HEK293 (cell line): ENCODE measurements around the gene HTT.

Experiments
- CTCF ChIA-PET: fragments of 350-600 bp; formaldehyde crosslinking; extraction: SDS; loops from one replicate; lab custom pipeline; 2021; ENCODE audit warnings: antibody characterized with exemption; lab: Yijun Ruan, JAX
- POLR2A ChIA-PET: fragments of 300-600 bp; formaldehyde crosslinking; extraction: SDS; loops from one replicate; lab custom pipeline; 2020; ENCODE audit warnings: antibody characterized with exemption, inconsistent platforms; lab: Yijun Ruan, JAX
- H3K27ac ChIP-seq: fragments of 200-500 bp; sonication (Bioruptor generic); 2 replicates; pipeline ENCODE4 v1.5.1; 2014; ENCODE audit warnings: low read depth, low read length, control low read depth, inconsistent platforms; ENCODE audit errors: extremely low read depth
- H3K36me3 ChIP-seq, 2 experiments: fragments of 200-500 bp in 1 of 2; sonication (Bioruptor generic) in 1 of 2; 1 replicate in 1 of 2; 2 replicates in 1 of 2; pipeline ENCODE4 v1.5.1; 2014 to 2017; ENCODE audit warnings: inconsistent platforms in 2 of 2, low read length in 2 of 2; ENCODE audit not compliant: control insufficient read depth in 2 of 2, insufficient read depth in 1 of 2
- H3K4me1 ChIP-seq: fragments of 200-500 bp; sonication (Bioruptor generic); 2 replicates; pipeline ENCODE4 v1.5.1; 2014; ENCODE audit warnings: mild to moderate bottlenecking, low read length, inconsistent platforms; ENCODE audit not compliant: control insufficient read depth, insufficient read depth
- H3K4me3 ChIP-seq: 2 replicates; pipeline ENCODE4 v1.5.1; 2011; ENCODE audit warnings: low read depth, mild to moderate bottlenecking, control low read depth, low read length, moderate library complexity
- H3K9me3 ChIP-seq: fragments of 200-500 bp; sonication (Bioruptor generic); 2 replicates; pipeline ENCODE4 v1.5.1; 2014; ENCODE audit warnings: low read depth, low read length, inconsistent platforms; ENCODE audit not compliant: control insufficient read depth, insufficient read depth
- BCL6B ChIP-seq: fragments of 450-650 bp; formaldehyde crosslinking; IDR thresholded peaks from 2 replicates; pipeline ENCODE4 v1.5.1; 2017; ENCODE audit warnings: missing biosample characterization, missing genetic modification characterization
- EGR2 ChIP-seq: fragments of 450-650 bp; formaldehyde crosslinking; IDR thresholded peaks from 2 replicates; pipeline ENCODE4 v1.5.1; 2016; ENCODE audit warnings: low read depth, missing biosample characterization, missing genetic modification characterization
- GLI4 ChIP-seq: fragments of 450-650 bp; formaldehyde crosslinking; IDR thresholded peaks from 2 replicates; pipeline ENCODE4 v1.5.1; 2016; ENCODE audit warnings: missing biosample characterization, missing genetic modification characterization
- HOXA7 ChIP-seq: sonication (generic); formaldehyde crosslinking; IDR thresholded peaks from 2 replicates; pipeline ENCODE4 v1.8.1; 2022; ENCODE audit warnings: missing genetic modification reagents, borderline replicate concordance
- KLF17 ChIP-seq: fragments of 450-650 bp; formaldehyde crosslinking; IDR thresholded peaks from 2 replicates; pipeline ENCODE4 v1.5.1; 2016; ENCODE audit warnings: missing biosample characterization, missing genetic modification characterization
- ZBTB17 ChIP-seq: fragments of 450-650 bp; formaldehyde crosslinking; IDR thresholded peaks from 2 replicates; pipeline ENCODE4 v1.5.1; 2016; ENCODE audit warnings: missing biosample characterization, missing genetic modification characterization
- ZNF223 ChIP-seq: fragments of 450-650 bp; formaldehyde crosslinking; IDR thresholded peaks from 2 replicates; pipeline ENCODE4 v1.5.1; 2016; ENCODE audit warnings: missing biosample characterization, missing genetic modification characterization
- ZNF23 ChIP-seq: fragments of 450-650 bp; formaldehyde crosslinking; IDR thresholded peaks from 2 replicates; pipeline ENCODE4 v1.5.1; 2016; ENCODE audit warnings: missing biosample characterization, missing genetic modification characterization, borderline replicate concordance
- ZNF324 ChIP-seq: fragments of 450-650 bp; formaldehyde crosslinking; IDR thresholded peaks from 2 replicates; pipeline ENCODE4 v1.5.1; 2016; ENCODE audit warnings: missing biosample characterization, missing genetic modification characterization
- ZNF513 ChIP-seq: fragments of 450-650 bp; IDR thresholded peaks from 2 replicates; pipeline ENCODE4 v1.5.1; 2018; ENCODE audit warnings: missing biosample characterization, missing genetic modification characterization
- ZNF585B ChIP-seq: fragments of 450-650 bp; formaldehyde crosslinking; IDR thresholded peaks from 2 replicates; pipeline ENCODE4 v1.5.1; 2016; ENCODE audit warnings: missing biosample characterization, missing genetic modification characterization
- ZNF76 ChIP-seq: fragments of 450-650 bp; formaldehyde crosslinking; IDR thresholded peaks from 2 replicates; pipeline ENCODE4; 2016; ENCODE audit warnings: low read depth, missing biosample characterization, missing genetic modification characterization, borderline replicate concordance
- ZNF830 ChIP-seq: fragments of 450-650 bp; IDR thresholded peaks from 2 replicates; pipeline ENCODE4 v1.5.0; 2018; ENCODE audit warnings: missing biosample characterization, missing genetic modification characterization, low read depth, mild to moderate bottlenecking, moderate library complexity
- TF ChIP-seq, protein P1 (sequence below): fragments of 450-650 bp; formaldehyde crosslinking; IDR thresholded peaks from 2 replicates; pipeline ENCODE4 v1.5.1; 2017; ENCODE audit warnings: missing biosample characterization, missing genetic modification characterization
- TF ChIP-seq, protein P2 (sequence below): fragments of 450-650 bp; formaldehyde crosslinking; IDR thresholded peaks from 2 replicates; pipeline ENCODE4 v1.5.1; 2017; ENCODE audit warnings: missing biosample characterization, missing genetic modification characterization
- TF ChIP-seq, protein P3 (sequence below): fragments of 450-650 bp; formaldehyde crosslinking; IDR thresholded peaks from 2 replicates; pipeline ENCODE4 v1.5.1; 2016; ENCODE audit warnings: missing biosample characterization, missing genetic modification characterization
- TF ChIP-seq, protein P4 (sequence below): fragments of 450-650 bp; formaldehyde crosslinking; IDR thresholded peaks from 2 replicates; pipeline ENCODE4 v1.5.1; 2016; ENCODE audit warnings: missing biosample characterization, missing genetic modification characterization

Gene HTT

GRCh38 chr4:3266076-3266475 is 191.6 kb downstream of the HTT start:
- Histone ChIP-seq H3K4me1 (no peaks in the 10 kb centered on the region), H3K4me3 (no peak overlapping the region), H3K36me3 (no peaks in the 10 kb centered on the region), H3K9me3 (no peaks in the 10 kb centered on the region), H3K27ac (no peak overlapping the region)
- TF ChIP-seq BCL6B (tag by site-specific recombination) (no peak), GLI4 (tag by site-specific recombination) (no peak)
- TF ChIP-seq, protein P1, sequence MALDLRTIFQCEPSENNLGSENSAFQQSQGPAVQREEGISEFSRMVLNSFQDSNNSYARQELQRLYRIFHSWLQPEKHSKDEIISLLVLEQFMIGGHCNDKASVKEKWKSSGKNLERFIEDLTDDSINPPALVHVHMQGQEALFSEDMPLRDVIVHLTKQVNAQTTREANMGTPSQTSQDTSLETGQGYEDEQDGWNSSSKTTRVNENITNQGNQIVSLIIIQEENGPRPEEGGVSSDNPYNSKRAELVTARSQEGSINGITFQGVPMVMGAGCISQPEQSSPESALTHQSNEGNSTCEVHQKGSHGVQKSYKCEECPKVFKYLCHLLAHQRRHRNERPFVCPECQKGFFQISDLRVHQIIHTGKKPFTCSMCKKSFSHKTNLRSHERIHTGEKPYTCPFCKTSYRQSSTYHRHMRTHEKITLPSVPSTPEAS (tag by site-specific recombination): no peak
- ChIA-PET POLR2A (no interaction called here), CTCF (interaction anchor here (1.2 kb wide), 1 partner anchor 215 kb away, joined by 3 read pairs; no protein-coding TSS in a partner anchor)

DNA sequence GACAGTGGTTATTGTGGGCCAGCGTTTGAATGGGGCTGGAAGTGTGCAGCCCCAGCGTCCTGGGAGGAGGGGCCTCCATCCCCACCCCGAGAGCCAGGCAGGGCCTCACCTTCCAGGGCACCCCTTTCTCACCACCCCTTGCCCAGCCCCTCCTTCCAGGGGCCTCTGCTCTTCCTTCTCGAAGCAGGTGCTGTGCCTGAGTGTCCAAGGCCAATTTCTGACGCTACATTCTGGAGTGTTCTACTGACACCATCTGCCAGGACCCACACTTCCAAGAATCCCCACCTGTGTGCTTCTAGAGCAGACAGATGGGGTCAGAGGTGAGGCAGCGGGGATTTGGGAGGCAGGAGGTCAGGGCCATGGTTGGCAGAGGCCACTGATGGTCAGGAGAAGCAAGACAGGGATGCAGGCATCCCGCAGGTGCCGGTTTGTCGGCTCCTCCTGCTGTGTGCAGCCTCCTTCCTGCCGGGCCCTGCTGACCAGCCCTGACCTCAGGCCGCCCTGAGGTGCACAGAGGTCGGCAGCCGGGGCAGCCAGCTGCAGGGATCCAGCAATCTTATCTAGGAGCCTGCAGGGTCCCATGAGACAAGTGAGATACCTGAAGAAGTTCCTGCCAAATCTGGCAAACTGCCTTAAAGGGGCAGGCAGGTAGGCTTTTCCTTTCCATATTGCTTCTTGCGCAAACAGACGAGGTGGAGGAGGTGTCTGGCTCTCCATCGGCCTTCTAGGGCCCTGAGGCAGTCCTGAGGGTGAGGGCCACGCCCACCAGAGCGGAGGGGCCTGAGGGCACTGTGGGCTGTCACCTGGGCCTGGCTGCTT is 193.3 kb downstream of the HTT start:
- no peaks in the 10 kb centered on the region for H3K9me3 ChIP-seq
- CTCF ChIA-PET: no interaction called here
- H3K4me1 ChIP-seq: no peaks in the 10 kb centered on the region
- no peak overlapping the region for H3K4me3 ChIP-seq
- TF ChIP-seq ZNF830 (no peak), ZNF324 (tag by site-specific recombination) (no peak), ZNF23 (tag by site-specific recombination) (no peak), ZNF585B (tag by site-specific recombination) (no peak), ZBTB17 (tag by site-specific recombination) (no peak), ZNF513 (tag by site-specific recombination) (no peak), HOXA7 (CRISPR knock-in tag) (no peak), ZNF76 (tag by site-specific recombination) (no peak), ZNF223 (tag by site-specific recombination) (no peak), EGR2 (tag by site-specific recombination) (no peak), KLF17 (tag by site-specific recombination) (no peak)
- TF ChIP-seq, protein P2, sequence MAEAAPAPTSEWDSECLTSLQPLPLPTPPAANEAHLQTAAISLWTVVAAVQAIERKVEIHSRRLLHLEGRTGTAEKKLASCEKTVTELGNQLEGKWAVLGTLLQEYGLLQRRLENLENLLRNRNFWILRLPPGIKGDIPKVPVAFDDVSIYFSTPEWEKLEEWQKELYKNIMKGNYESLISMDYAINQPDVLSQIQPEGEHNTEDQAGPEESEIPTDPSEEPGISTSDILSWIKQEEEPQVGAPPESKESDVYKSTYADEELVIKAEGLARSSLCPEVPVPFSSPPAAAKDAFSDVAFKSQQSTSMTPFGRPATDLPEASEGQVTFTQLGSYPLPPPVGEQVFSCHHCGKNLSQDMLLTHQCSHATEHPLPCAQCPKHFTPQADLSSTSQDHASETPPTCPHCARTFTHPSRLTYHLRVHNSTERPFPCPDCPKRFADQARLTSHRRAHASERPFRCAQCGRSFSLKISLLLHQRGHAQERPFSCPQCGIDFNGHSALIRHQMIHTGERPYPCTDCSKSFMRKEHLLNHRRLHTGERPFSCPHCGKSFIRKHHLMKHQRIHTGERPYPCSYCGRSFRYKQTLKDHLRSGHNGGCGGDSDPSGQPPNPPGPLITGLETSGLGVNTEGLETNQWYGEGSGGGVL: no peak
- TF ChIP-seq, protein P3, sequence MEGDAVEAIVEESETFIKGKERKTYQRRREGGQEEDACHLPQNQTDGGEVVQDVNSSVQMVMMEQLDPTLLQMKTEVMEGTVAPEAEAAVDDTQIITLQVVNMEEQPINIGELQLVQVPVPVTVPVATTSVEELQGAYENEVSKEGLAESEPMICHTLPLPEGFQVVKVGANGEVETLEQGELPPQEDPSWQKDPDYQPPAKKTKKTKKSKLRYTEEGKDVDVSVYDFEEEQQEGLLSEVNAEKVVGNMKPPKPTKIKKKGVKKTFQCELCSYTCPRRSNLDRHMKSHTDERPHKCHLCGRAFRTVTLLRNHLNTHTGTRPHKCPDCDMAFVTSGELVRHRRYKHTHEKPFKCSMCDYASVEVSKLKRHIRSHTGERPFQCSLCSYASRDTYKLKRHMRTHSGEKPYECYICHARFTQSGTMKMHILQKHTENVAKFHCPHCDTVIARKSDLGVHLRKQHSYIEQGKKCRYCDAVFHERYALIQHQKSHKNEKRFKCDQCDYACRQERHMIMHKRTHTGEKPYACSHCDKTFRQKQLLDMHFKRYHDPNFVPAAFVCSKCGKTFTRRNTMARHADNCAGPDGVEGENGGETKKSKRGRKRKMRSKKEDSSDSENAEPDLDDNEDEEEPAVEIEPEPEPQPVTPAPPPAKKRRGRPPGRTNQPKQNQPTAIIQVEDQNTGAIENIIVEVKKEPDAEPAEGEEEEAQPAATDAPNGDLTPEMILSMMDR (tag by site-specific recombination): no peak
- TF ChIP-seq, protein P4, sequence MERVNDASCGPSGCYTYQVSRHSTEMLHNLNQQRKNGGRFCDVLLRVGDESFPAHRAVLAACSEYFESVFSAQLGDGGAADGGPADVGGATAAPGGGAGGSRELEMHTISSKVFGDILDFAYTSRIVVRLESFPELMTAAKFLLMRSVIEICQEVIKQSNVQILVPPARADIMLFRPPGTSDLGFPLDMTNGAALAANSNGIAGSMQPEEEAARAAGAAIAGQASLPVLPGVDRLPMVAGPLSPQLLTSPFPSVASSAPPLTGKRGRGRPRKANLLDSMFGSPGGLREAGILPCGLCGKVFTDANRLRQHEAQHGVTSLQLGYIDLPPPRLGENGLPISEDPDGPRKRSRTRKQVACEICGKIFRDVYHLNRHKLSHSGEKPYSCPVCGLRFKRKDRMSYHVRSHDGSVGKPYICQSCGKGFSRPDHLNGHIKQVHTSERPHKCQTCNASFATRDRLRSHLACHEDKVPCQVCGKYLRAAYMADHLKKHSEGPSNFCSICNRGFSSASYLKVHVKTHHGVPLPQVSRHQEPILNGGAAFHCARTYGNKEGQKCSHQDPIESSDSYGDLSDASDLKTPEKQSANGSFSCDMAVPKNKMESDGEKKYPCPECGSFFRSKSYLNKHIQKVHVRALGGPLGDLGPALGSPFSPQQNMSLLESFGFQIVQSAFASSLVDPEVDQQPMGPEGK (tag by site-specific recombination): no peak
- H3K27ac ChIP-seq: no peak overlapping the region
- H3K36me3 ChIP-seq: no peaks in the 10 kb centered on the region
- POLR2A ChIA-PET: no interaction called here
